ENCODE measurements around the gene ARG2. TPM values are rescaled to one million over a fixed set of nuclear protein-coding genes. Genes with fewer than 3 reads are reported as not detected.

Gene ARG2
- total and polyA plus RNA-seq, 10 of the 15 experiments (the other 5 are each of a cell fraction or from before 2014, with no cell fraction given): 0.48 to 7.8 (median 1.1) TPM

DNA sequence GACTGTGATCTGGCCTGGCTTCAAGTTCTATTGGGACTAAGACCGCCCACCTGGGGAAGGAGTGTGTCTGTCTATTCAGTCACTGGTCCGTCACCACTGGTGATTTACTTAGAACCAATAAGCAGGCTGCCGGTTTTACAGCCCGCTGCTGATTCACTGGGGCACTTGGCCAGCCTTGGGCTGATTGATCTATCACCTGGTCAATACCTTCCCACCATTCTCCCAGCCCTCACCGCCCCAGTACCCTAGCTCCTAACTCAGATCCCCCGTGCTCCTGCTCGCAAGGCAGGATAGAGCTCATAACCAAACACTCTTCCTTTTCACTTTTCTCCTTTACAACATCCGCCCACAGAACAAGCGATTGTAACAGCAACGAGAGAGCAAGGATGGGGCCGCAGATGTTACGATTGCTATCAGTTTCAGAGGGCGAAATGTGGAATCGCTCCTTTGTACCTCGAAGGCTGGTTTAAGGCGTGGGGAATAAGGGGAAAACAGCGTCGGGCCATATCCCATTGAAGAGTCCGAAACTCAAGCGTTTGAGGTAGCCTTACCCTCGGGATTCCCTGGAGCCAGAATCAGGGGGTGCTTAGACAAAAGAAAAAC is 75.2 kb downstream of the ARG2 start:
- H3K27ac ChIP-seq (ENCODE audit: control insufficient read depth, insufficient read depth): peak overlapping the region; percentile 88
- H3K79me2 ChIP-seq (ENCODE audit: control insufficient read depth, insufficient read depth, low read length): peaks cover 22% of the 10 kb centered on the region
- DNase-seq (ENCODE audit: low read depth, low spot score): peak; percentile 76
- H3K4me3 ChIP-seq: peak overlapping the region; percentile 97
- no peaks in the 10 kb centered on the region for H3K4me1 ChIP-seq (ENCODE audit: control insufficient read depth, insufficient read depth, low read length)
- H3K9ac ChIP-seq (ENCODE audit: control insufficient read depth, insufficient read depth, low read length): peak overlapping the region; percentile 85
- no peaks in the 10 kb centered on the region for H4K20me1 ChIP-seq (ENCODE audit: control insufficient read depth, insufficient read depth)
- FAIRE-seq: peak; percentile 78
- peak overlapping the region; percentile 63 for H3K4me2 ChIP-seq (ENCODE audit: control insufficient read depth, insufficient read depth)
- ChIA-PET SMC1A (ENCODE audit: uncharacterized antibody, unreplicated experiment) (interaction anchor here (1.0 to 5.0 kb wide), 11 partner anchors 9 to 335 kb away, joined by 3 to 41 read pairs (median 9); partner anchors contain the start of genes ATP6V1D, EIF2S1, PIGH and VTI1B), POLR2A (interaction anchor here (1.0 to 7.9 kb wide), 15 partner anchors 9 to 207 kb away, joined by 3 to 71 read pairs (median 5); partner anchors contain the start of genes PIGH, TMEM229B and VTI1B), CTCF (interaction anchor here (0.6 to 6.3 kb wide), 14 partner anchors 9 to 1093 kb away, joined by 4 to 72 read pairs (median 6); partner anchors contain the start of genes ARG2, PIGH and RDH12), RAD21 (ENCODE audit: unreplicated experiment) (interaction anchor here (0.9 to 5.3 kb wide), 7 partner anchors 9 to 109 kb away, joined by 3 to 56 read pairs (median 6); no protein-coding TSS in a partner anchor)
- peaks cover 4 to 12% of the 10 kb centered on the region in 2 experiments for H3K36me3 ChIP-seq (ENCODE audit: control insufficient read depth in 2 of 2, insufficient read depth in 2 of 2, low read length in 1 of 2)
- H3K27me3 ChIP-seq (replicated peaks in 1 of 2; ENCODE audit: control insufficient read depth in 2 of 2, insufficient read depth in 2 of 2, low read length in 1 of 2): no peaks in the 10 kb centered on the region
- no peaks in the 10 kb centered on the region for H3K9me3 ChIP-seq (replicated peaks; ENCODE audit: control insufficient read depth, insufficient read depth, low read length)
- in situ Hi-C loops (cut with MboI): no loop called here
- peak overlapping the region; percentile 88 for H2AFZ ChIP-seq (ENCODE audit: control insufficient read depth, low read depth, low read length)
- TSS peak; percentile 96 for BruUV-seq (replicated peaks)
- intact Hi-C loops (cut with micrococcal nuclease; ENCODE audit: unreplicated experiment): loop anchor here (2.0 kb wide), 1 partner anchor 14 kb away; no protein-coding TSS in a partner anchor
- ATAC-seq: peak; percentile 97
- 1% methylated on average over 21 of the region's 21 CpGs for WGBS (ENCODE audit: insufficient coverage, insufficient replicate concordance, low lambda C conversion rate, missing lambda C conversion rate)
- TF ChIP-seq PBX3 (IDR thresholded peaks at IDR 0.05; ENCODE audit: insufficient replicate concordance, low read depth, low read length): peak; percentile 71
- 0 out of 2 replicates have a peak, but pooled peaks have one; percentile 10 for TF ChIP-seq JUNB (IDR thresholded peaks at IDR 0.05)
- no peak for TF ChIP-seq EED (IDR thresholded peaks at IDR 0.05; ENCODE audit: low read depth)
- no peak for TF ChIP-seq CHD2 (IDR thresholded peaks at IDR 0.05; ENCODE audit: borderline replicate concordance, low read depth, low read length)
- no peak for TF ChIP-seq E2F4 (IDR thresholded peaks at IDR 0.05; ENCODE audit: low read depth, low read length)
- 0 out of 2 replicates have a peak, but pooled peaks have one; percentile 63 for TF ChIP-seq HDGF (IDR thresholded peaks at IDR 0.05)
- no peak for TF ChIP-seq LARP7 (IDR thresholded peaks at IDR 0.05)
- no peak for TF ChIP-seq SMC3 (IDR thresholded peaks at IDR 0.05; ENCODE audit: borderline replicate concordance, low read length)
- peak; percentile 15 for TF ChIP-seq FOS (IDR thresholded peaks at IDR 0.05; ENCODE audit: borderline replicate concordance, extremely low read depth, insufficient read length)
- TF ChIP-seq SP1 (IDR thresholded peaks at IDR 0.05; ENCODE audit: low read depth, low read length): no peak
- 0 out of 2 replicates have a peak, but pooled peaks have one; percentile 28 for TF ChIP-seq ZBED1 (IDR thresholded peaks at IDR 0.05; ENCODE audit: borderline replicate concordance)
- no peak for TF ChIP-seq YBX1 (IDR thresholded peaks at IDR 0.05)
- TF ChIP-seq, protein P1, sequence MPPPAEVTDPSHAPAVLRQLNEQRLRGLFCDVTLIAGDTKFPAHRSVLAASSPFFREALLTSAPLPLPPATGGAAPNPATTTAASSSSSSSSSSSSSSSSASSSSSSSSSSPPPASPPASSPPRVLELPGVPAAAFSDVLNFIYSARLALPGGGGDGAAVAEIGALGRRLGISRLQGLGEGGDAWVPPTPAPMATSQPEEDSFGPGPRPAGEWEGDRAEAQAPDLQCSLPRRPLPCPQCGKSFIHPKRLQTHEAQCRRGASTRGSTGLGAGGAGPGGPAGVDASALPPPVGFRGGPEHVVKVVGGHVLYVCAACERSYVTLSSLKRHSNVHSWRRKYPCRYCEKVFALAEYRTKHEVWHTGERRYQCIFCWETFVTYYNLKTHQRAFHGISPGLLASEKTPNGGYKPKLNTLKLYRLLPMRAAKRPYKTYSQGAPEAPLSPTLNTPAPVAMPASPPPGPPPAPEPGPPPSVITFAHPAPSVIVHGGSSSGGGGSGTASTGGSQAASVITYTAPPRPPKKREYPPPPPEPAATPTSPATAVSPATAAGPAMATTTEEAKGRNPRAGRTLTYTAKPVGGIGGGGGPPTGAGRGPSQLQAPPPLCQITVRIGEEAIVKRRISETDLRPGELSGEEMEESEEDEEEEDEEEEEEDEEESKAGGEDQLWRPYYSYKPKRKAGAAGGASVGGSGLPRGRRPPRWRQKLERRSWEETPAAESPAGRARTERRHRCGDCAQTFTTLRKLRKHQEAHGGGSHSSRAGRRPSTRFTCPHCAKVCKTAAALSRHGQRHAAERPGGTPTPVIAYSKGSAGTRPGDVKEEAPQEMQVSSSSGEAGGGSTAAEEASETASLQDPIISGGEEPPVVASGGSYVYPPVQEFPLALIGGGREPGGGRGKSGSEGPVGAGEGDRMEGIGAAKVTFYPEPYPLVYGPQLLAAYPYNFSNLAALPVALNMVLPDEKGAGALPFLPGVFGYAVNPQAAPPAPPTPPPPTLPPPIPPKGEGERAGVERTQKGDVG (CRISPR knock-in tag; IDR thresholded peaks at IDR 0.05): no peak
- TF ChIP-seq, protein P2, sequence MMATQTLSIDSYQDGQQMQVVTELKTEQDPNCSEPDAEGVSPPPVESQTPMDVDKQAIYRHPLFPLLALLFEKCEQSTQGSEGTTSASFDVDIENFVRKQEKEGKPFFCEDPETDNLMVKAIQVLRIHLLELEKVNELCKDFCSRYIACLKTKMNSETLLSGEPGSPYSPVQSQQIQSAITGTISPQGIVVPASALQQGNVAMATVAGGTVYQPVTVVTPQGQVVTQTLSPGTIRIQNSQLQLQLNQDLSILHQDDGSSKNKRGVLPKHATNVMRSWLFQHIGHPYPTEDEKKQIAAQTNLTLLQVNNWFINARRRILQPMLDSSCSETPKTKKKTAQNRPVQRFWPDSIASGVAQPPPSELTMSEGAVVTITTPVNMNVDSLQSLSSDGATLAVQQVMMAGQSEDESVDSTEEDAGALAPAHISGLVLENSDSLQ (IDR thresholded peaks at IDR 0.05): peak; percentile 91
- TF ChIP-seq TAF1 (IDR thresholded peaks at IDR 0.05; ENCODE audit: borderline replicate concordance, low read depth, low read length): no peak
- no peak for TF ChIP-seq ZNF274 (IDR thresholded peaks at IDR 0.05; ENCODE audit: insufficient read depth, insufficient read length)
- peak; percentile 14; the same call in 1 of the 2 replicates for TF ChIP-seq CREM (IDR thresholded peaks at IDR 0.05; ENCODE audit: low read depth)
